Retinal pigment epithelial cell (primary cell): ENCODE measurements around the gene FUT3.

ENCODE experiments used
- DNase-seq: peaks from one replicate; pipeline ENCODE4 v3.0.0-alpha.2; 2010; ENCODE audit warnings: low read depth
- H3K4me3 ChIP-seq: 2 replicates; pipeline ENCODE4 v1.5.1; 2011; ENCODE audit warnings: mild to moderate bottlenecking, low read length, control low read depth, moderate library complexity
- TF ChIP-seq, protein P1 (sequence below): conservative IDR thresholded peaks from 2 replicates; pipeline ENCODE4 v1.5.1; 2011; ENCODE audit warnings: low read depth, low read length, control low read depth, inconsistent platforms

FUT3 gene

DNA sequence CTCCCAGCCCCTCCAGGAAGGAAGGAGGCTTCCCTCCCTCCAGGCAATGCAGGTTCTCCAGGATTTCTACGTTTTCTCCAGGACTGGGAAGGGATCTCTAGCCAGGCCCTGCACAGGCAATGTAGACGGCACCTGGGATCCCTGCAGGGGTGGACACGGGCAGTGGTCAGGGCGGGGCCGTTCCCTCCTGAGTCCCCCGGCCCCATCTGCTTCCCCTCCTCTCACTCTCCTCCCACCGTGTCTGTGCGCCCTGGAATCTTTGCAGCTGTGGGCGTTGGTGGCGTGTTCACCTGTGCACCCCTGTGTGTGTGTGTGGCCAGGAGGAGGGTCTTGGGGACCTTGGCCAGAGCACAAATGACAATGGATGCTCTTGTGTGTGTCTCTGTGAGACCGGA lies 36.4 kb downstream of the FUT3 start:
- H3K4me3 ChIP-seq: no peak overlapping the region

DNA sequence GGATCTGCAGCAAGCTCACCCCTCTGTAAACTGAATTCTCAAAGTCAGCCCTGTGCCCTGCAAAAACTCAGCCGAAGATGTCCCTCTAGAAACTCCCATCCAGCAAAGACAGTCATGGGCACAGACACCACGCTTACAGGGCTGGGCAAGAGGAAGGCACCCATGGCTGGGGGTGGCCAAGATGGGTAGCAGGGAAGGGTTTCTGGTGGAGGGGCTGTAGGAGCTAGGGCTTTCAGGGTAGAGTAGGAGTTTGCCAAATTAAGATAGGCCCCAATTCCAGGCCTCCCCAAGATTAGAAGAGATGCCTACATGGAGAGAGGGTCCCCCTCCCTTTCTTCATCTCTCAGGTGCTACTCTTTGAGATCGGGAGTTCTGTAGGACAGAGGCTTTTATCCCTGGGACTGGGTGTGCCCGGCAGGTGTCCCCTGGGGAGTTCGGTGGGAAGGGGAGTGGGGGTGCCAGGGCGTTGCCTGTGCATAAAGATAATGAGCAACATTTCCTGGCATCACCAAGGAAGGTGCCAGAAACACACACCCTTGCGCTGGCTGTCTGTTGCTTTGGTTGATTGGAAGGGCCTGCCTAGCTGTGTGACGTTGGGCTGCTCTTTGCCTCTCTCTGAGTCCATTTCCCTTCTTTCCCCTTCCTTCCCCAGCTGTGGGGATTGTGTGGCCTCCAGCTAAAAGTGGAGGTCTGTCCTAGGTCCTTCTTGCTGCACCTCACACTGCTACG lies 37.0 kb downstream of the FUT3 start:
- TF ChIP-seq, protein P1, sequence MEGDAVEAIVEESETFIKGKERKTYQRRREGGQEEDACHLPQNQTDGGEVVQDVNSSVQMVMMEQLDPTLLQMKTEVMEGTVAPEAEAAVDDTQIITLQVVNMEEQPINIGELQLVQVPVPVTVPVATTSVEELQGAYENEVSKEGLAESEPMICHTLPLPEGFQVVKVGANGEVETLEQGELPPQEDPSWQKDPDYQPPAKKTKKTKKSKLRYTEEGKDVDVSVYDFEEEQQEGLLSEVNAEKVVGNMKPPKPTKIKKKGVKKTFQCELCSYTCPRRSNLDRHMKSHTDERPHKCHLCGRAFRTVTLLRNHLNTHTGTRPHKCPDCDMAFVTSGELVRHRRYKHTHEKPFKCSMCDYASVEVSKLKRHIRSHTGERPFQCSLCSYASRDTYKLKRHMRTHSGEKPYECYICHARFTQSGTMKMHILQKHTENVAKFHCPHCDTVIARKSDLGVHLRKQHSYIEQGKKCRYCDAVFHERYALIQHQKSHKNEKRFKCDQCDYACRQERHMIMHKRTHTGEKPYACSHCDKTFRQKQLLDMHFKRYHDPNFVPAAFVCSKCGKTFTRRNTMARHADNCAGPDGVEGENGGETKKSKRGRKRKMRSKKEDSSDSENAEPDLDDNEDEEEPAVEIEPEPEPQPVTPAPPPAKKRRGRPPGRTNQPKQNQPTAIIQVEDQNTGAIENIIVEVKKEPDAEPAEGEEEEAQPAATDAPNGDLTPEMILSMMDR: no peak
- DNase-seq: no peak
- no peak overlapping the region for H3K4me3 ChIP-seq

More for the DNA sequence above, 36.4 kb downstream of the FUT3 start:
- no peak for DNase-seq
- TF ChIP-seq, protein P1: no peak

DNA sequence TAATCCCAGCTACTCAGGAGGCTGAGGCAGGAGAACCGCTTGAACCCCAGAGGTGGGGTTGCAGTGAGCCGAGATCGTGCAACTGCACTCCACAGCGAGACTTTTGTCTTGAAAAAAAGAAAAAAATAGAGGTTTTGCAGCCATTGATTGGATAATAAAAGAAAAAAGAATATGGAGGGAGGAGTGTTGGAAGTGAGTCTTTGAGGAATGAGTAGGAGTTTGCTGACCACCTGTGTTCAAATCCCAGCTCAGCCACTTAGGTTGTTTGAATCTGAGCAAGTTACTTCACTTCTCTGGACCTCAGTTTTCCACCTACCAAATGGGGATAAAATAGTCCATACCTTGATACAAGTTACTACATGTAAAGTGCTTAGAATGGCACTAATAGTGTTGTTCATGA lies 40.1 kb downstream of the FUT3 start:
- no peak for DNase-seq
- TF ChIP-seq, protein P1: no peak

DNA sequence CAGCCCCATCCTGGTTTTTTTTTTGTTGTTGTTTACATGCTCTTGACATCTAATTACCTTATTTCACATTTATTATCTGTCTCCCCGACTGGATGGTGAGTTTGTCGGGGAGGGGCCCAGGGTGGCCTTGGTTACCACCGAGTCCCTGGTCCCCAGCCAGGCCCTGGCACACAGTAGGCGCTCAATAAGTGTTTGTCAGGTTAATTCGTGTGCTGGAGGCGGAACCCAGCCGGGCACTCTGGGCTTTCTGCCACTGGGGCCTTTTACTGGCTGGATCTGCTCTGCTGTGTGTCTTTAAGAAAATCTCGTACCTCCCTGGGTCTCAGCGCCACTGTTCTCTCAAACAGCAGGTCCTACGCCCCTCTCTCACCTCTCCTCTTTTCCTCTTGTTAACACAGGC lies 41.8 kb downstream of the FUT3 start:
- no peak overlapping the region for H3K4me3 ChIP-seq
- DNase-seq: no peak
- TF ChIP-seq, protein P1: no peak

More for the DNA sequence above, 40.1 kb downstream of the FUT3 start:
- no peak overlapping the region for H3K4me3 ChIP-seq

DNA sequence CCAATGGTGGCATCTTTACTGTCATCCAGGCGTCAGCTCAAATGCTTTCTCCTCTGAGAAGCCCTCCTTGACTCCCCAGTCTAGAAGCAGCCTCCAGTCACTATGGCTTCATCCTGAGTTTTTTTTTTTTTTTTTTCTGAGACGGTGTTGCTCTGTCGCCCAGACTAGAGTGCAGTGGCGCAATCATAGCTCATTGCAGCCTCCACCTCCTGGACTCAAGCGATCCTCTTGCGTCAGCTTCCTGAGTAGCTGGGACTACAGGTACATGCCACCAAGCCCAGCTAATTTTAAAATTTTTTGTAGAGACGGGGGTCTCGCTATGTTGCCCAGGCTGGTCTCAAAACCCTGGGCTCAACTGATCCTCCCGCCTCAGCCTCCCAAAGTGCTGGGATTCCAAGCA lies 42.2 kb downstream of the FUT3 start:
- TF ChIP-seq, protein P1: no peak
- H3K4me3 ChIP-seq: no peak overlapping the region
- DNase-seq: no peak

DNA sequence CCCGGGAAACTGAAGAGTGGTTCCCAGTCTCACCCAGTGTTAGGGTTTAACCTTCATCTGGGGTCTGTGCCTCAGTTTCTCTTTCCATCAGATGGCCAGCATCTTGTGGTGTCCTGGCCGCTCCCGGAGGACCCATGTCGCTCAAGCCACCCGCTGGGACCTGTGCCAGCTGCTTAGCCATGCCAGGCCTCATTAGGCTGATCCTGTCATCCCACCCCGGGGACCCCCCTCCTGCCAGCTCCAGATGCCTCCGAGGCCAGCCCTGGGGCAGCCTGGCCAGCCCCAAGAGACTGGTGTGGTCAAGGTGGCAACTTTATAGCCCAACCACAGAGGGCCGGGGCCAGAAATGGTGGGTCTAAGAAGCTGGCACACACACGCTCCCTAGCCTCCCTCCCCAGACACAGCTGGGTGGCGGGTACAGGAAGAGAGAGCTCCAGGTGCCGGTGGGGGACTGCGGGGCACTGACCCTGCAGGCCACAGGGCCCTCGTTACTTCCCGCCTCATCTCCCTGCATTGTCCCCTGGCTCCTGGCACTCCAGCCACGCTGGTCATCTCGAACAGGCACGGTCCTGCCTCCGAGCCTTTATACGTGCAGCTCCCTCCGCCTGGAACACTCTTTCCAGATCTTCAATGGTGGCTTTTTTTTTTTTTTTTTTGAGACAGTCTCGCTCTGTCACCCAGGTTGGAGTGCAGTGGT lies 43.0 kb downstream of the FUT3 start:
- no peak for DNase-seq
- TF ChIP-seq, protein P1: no peak
- no peak overlapping the region for H3K4me3 ChIP-seq

DNA sequence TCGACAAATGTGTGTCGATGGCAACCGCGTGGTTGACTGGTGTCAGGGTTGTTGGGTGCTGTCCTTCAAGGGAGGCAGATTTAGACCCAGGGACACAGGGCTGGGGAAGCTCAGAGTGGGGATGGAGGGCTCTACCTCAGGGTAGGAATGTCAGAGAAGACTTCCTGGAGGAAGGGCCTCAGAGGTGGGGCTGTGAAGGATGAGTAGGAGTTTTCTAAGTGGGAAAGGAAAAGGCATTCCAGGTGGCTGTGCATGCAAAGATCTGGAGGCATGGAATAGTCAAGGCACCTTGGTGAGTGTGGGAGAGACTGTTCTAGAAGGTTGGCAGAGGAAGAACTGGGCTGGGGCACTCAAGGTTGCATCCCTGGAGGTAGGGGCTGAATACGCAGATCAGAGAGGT lies 44.3 kb downstream of the FUT3 start:
- H3K4me3 ChIP-seq: no peak overlapping the region
- TF ChIP-seq, protein P1: no peak
- no peak for DNase-seq
